OCI-LY7 (cell line): ENCODE data around the gene GPR25. TPM values are rescaled to one million over a fixed set of nuclear protein-coding genes. Genes with fewer than 3 reads are reported as not detected.

Experiments
- BruUV-seq: library from RNA; stranded (reverse); fragments of 400-500 nt; replicated peaks from 2 replicates; lab custom pipeline; 2021; lab: Mats Ljungman, UMichigan
- CTCF ChIA-PET: fragments of 300-600 bp; sonication (Branson Sonifier 250); formaldehyde crosslinking; loops from one replicate; lab custom pipeline; 2022; ENCODE audit warnings: antibody characterized with exemption; ENCODE audit not compliant: unreplicated experiment; lab: Charles Lee
- POLR2A ChIA-PET: fragments of 300-600 bp; sonication (Branson Sonifier 250); formaldehyde crosslinking; loops from one replicate; lab custom pipeline; 2022; ENCODE audit warnings: antibody characterized with exemption; lab: Charles Lee
- DNase-seq: peaks from one replicate; pipeline ENCODE4 v3.0.0-alpha.2; 2015; ENCODE audit warnings: low spot score
- H2AFZ ChIP-seq: fragments of 200-600 bp; sonication (generic), shearing (Covaris generic); 2 replicates; pipeline ENCODE4 v1.6.1; 2014; ENCODE audit warnings: mild to moderate bottlenecking, antibody characterized with exemption, low read length, moderate library complexity
- H3K27ac ChIP-seq: fragments of 200-600 bp; sonication (generic); 2 replicates; pipeline ENCODE4 v1.5.1; 2014; ENCODE audit warnings: mixed run types, low read depth, mild to moderate bottlenecking, moderate library complexity, low read length, inconsistent platforms; ENCODE audit not compliant: poor library complexity, severe bottlenecking
- H3K36me3 ChIP-seq: fragments of 200-600 bp; sonication (generic); 2 replicates; pipeline ENCODE4 v1.6.1; 2014; ENCODE audit warnings: mild to moderate bottlenecking, antibody characterized with exemption, low read length, moderate library complexity, mixed read lengths; ENCODE audit not compliant: insufficient read depth
- H3K4me1 ChIP-seq: fragments of 200-600 bp; sonication (generic); 2 replicates; pipeline ENCODE4 v1.5.1; 2014; ENCODE audit warnings: mild to moderate bottlenecking, low read length; ENCODE audit not compliant: insufficient read depth, poor library complexity, severe bottlenecking
- H3K4me2 ChIP-seq: fragments of 200-600 bp; sonication (generic); 2 replicates; pipeline ENCODE4 v1.6.1; 2014; ENCODE audit warnings: mild to moderate bottlenecking, low read length
- H3K4me3 ChIP-seq: fragments of 200-600 bp; sonication (generic); 2 replicates; pipeline ENCODE4 v1.5.1; 2014; ENCODE audit warnings: mild to moderate bottlenecking, low read depth, low read length; ENCODE audit not compliant: poor library complexity, severe bottlenecking
- H3K79me2 ChIP-seq: fragments of 200-600 bp; sonication (generic); 2 replicates; pipeline ENCODE4 v1.6.1; 2016; ENCODE audit warnings: low read depth, mild to moderate bottlenecking, low read length, moderate library complexity, mixed read lengths; ENCODE audit not compliant: insufficient read depth
- H3K9me2 ChIP-seq: fragments of 200-600 bp; sonication (generic); 2 replicates; pipeline ENCODE4 v1.6.1; 2016; ENCODE audit warnings: mild to moderate bottlenecking, low read length, mixed read lengths; ENCODE audit not compliant: insufficient read depth
- H3K9me3 ChIP-seq: fragments of 200-600 bp; sonication (generic); 2 replicates; pipeline ENCODE4 v1.6.1; 2014; ENCODE audit warnings: mild to moderate bottlenecking, mixed run types, low read length, mixed read lengths
- H4K20me1 ChIP-seq: fragments of 200-600 bp; sonication (generic); 2 replicates; pipeline ENCODE4 v1.6.1; 2014; ENCODE audit warnings: mild to moderate bottlenecking, antibody characterized with exemption, low read length, moderate library complexity, mixed read lengths; ENCODE audit not compliant: insufficient read depth
- EZH2phosphoT487 ChIP-seq: fragments of 200-600 bp; sonication (generic); IDR thresholded peaks from 2 replicates; pipeline ENCODE4 v1.6.1; 2018; ENCODE audit warnings: low read depth, borderline replicate concordance, mild to moderate bottlenecking, mixed run types, antibody characterized with exemption, low read length, moderate library complexity, mixed read lengths
- intact Hi-C: fragments of 100-400 bp; cut with micrococcal nuclease; formaldehyde crosslinking; loops from one replicate; pipeline ENCODE4 v1.10.0; 2022; ENCODE audit not compliant: unreplicated experiment
- total RNA-seq, 2 experiments: library from RNA; depleted of rRNA in 1 of 2; stranded (reverse); fragments of >200 nt in 1 of 2; shearing (Covaris generic) in 1 of 2; gene quantifications; 2 replicates each; pipeline ENCODE4 v1.2.3, GENCODE V29; 2014 to 2022
- TF ChIP-seq, protein P1 (sequence below): fragments of 200-600 bp; sonication (generic); conservative IDR thresholded peaks from 2 replicates; pipeline ENCODE4 v1.5.1; 2014; ENCODE audit warnings: mild to moderate bottlenecking, antibody characterized with exemption, low read length, moderate library complexity, mixed read lengths

The GPR25 gene
- total RNA-seq, 2 experiments from 2014 or later: not detected

- H3K4me1 ChIP-seq: no peaks in the 10 kb centered on the region
- H4K20me1 ChIP-seq: no peaks in the 10 kb centered on the region
- POLR2A ChIA-PET: no interaction called here
- H3K36me3 ChIP-seq: no peaks in the 10 kb centered on the region
- no peak for DNase-seq
- no peaks in the 10 kb centered on the region for H3K79me2 ChIP-seq
- H3K4me3 ChIP-seq: no peak overlapping the region
- intact Hi-C loops: no loop called here
- no peak overlapping the region for H3K4me2 ChIP-seq
- TF ChIP-seq, protein P1, sequence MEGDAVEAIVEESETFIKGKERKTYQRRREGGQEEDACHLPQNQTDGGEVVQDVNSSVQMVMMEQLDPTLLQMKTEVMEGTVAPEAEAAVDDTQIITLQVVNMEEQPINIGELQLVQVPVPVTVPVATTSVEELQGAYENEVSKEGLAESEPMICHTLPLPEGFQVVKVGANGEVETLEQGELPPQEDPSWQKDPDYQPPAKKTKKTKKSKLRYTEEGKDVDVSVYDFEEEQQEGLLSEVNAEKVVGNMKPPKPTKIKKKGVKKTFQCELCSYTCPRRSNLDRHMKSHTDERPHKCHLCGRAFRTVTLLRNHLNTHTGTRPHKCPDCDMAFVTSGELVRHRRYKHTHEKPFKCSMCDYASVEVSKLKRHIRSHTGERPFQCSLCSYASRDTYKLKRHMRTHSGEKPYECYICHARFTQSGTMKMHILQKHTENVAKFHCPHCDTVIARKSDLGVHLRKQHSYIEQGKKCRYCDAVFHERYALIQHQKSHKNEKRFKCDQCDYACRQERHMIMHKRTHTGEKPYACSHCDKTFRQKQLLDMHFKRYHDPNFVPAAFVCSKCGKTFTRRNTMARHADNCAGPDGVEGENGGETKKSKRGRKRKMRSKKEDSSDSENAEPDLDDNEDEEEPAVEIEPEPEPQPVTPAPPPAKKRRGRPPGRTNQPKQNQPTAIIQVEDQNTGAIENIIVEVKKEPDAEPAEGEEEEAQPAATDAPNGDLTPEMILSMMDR: no peak
- no peak for TF ChIP-seq EZH2phosphoT487
- no peaks in the 10 kb centered on the region for H3K9me2 ChIP-seq
- no peak overlapping the region for H2AFZ ChIP-seq
- no peaks in the 10 kb centered on the region for H3K9me3 ChIP-seq
- CTCF ChIA-PET: no interaction called here
- H3K27ac ChIP-seq: no peak overlapping the region
- no TSS peak for BruUV-seq
Measured at GRCh38 chr1:200922406-200922805, 49.6 kb downstream of the GPR25 start.

- Histone ChIP-seq H3K4me2 (no peak overlapping the region), H3K9me2 (no peaks in the 10 kb centered on the region), H3K4me1 (no peaks in the 10 kb centered on the region), H3K27ac (no peak overlapping the region), H4K20me1 (no peaks in the 10 kb centered on the region), H3K4me3 (no peak overlapping the region), H2AFZ (no peak overlapping the region), H3K36me3 (no peaks in the 10 kb centered on the region), H3K79me2 (no peaks in the 10 kb centered on the region), H3K9me3 (no peaks in the 10 kb centered on the region)
- no peak for DNase-seq
- CTCF ChIA-PET: no interaction called here
- POLR2A ChIA-PET: no interaction called here
- intact Hi-C loops: no loop called here
- no TSS peak for BruUV-seq
- TF ChIP-seq, protein P1: no peak
- no peak for TF ChIP-seq EZH2phosphoT487
Measured at GRCh38 chr1:200923601-200924000, 50.8 kb downstream of the GPR25 start.

Other genes starting within 250 kb of the GPR25 start
- gene DDX59, start 203.1 kb upstream of the GPR25 start, total RNA-seq (2014; rRNA removed; shearing (Covaris generic)): 22.4 and 28.7 TPM in 2 replicates
- 24.6 and 25.4 TPM in 2 replicates for gene DDX59, start 203.1 kb upstream of the GPR25 start, total RNA-seq (2022)
- 9.2 and 10.0 TPM in 2 replicates for gene CAMSAP2, start 134.1 kb upstream of the GPR25 start, total RNA-seq (2014; rRNA removed; shearing (Covaris generic))
- 12.2 and 14.9 TPM in 2 replicates for gene CAMSAP2, start 134.1 kb upstream of the GPR25 start, total RNA-seq (2022)
- gene INAVA, start 21.9 kb downstream of the GPR25 start, total RNA-seq (2014; rRNA removed; shearing (Covaris generic)): not detected in 2 replicates
- not detected in 2 replicates for gene INAVA, start 21.9 kb downstream of the GPR25 start, total RNA-seq (2022)
- 25.0 and 30.5 TPM in 2 replicates for gene KIF21B, start 150.7 kb downstream of the GPR25 start, total RNA-seq (2014; rRNA removed; shearing (Covaris generic))
- gene KIF21B, start 150.7 kb downstream of the GPR25 start, total RNA-seq (2022): 65.7 and 72.5 TPM in 2 replicates
- not detected in 2 replicates for gene CACNA1S, start 239.4 kb downstream of the GPR25 start, total RNA-seq (2014; rRNA removed; shearing (Covaris generic))
- not detected in 2 replicates for gene CACNA1S, start 239.4 kb downstream of the GPR25 start, total RNA-seq (2022)